ENCODE data around the gene NAIP. TPM values are rescaled to one million over a fixed set of nuclear protein-coding genes. Genes with fewer than 3 reads are reported as not detected.
"Not testable (repeated sequence)": the region's sequence is repeated elsewhere in the genome, so short reads cannot be mapped to it uniquely, and the experiment has no call there.

The NAIP gene, protein sequence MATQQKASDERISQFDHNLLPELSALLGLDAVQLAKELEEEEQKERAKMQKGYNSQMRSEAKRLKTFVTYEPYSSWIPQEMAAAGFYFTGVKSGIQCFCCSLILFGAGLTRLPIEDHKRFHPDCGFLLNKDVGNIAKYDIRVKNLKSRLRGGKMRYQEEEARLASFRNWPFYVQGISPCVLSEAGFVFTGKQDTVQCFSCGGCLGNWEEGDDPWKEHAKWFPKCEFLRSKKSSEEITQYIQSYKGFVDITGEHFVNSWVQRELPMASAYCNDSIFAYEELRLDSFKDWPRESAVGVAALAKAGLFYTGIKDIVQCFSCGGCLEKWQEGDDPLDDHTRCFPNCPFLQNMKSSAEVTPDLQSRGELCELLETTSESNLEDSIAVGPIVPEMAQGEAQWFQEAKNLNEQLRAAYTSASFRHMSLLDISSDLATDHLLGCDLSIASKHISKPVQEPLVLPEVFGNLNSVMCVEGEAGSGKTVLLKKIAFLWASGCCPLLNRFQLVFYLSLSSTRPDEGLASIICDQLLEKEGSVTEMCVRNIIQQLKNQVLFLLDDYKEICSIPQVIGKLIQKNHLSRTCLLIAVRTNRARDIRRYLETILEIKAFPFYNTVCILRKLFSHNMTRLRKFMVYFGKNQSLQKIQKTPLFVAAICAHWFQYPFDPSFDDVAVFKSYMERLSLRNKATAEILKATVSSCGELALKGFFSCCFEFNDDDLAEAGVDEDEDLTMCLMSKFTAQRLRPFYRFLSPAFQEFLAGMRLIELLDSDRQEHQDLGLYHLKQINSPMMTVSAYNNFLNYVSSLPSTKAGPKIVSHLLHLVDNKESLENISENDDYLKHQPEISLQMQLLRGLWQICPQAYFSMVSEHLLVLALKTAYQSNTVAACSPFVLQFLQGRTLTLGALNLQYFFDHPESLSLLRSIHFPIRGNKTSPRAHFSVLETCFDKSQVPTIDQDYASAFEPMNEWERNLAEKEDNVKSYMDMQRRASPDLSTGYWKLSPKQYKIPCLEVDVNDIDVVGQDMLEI (N-terminal part only)
- total RNA-seq (2012; rRNA removed) (1.3 and 1.7 TPM in 2 replicates), polyA plus RNA-seq (2012; rRNA removed) (1.3 and 2.2 TPM in 2 replicates), Bru-seq, nascent RNA (percentile 31 among the genes with signal in this experiment), BruChase-seq, experiment 1, labeled RNA remaining after a 6-hour chase (percentile 43 among the genes with signal in this experiment), BruChase-seq, experiment 2, labeled RNA remaining after a 2-hour chase (percentile 39 among the genes with signal in this experiment)
- polyA plus RNA-seq (2012; cell fraction: cytosol; rRNA removed), result 0.34 and 0.35 TPM in 2 replicates
- polyA plus RNA-seq (2012; cell fraction: nucleus; rRNA removed; ENCODE audit: low replicate concordance), result 2.2 and 10.1 TPM in 2 replicates
- long read RNA-seq, partial matches to known transcripts, result 0 of 4 reads
- long read RNA-seq, other reads (novel, unspliced or antisense), result 4 of 4 reads

DNA sequence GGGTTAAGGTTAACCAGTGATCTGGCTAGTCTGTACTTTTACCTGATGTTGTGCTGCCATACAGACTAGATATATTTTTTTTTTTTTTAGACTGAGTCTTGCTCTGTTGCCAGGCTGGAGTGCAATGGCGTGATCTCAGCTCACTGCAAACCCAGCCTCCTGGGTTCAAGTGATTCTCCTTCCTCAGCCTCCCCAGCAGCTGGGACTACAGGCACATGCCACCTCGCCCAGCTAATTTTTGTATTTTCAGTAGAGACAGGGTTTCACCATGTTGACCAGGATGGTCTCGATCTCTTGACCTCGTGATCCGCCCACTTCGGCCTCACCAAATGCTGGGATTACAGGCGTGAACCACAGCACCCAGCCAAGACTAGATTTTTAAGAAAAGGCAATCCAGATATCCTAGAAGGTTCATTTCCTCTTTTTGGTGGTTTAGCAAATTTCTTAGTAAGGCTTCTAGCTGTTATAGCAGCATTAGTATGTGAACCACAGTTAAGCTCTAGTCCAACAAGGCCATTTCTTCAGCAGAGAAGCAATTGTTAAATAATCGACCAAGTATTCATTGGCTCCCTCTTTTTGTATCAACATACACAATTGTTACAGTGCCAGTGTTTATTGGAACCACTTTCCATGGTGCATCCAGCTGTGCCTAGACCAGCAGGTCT, at the start of gene NAIP:
Gene NAIP (minus strand): TSS at position 51 of the 665 bp plus-strand sequence. CDS start 12,424 bp downstream, outside the sequence.
- no CpG with 5 or more reads among the region's 8 CpGs for WGBS, 2 experiments (ENCODE audit: extremely low coverage in 2 of 2, insufficient read length in 1 of 2)
- in situ Hi-C loops (cut with MboI; ENCODE audit: low sequenced_read_pairs); BruUV-seq (replicated peaks): not testable (repeated sequence)

DNA sequence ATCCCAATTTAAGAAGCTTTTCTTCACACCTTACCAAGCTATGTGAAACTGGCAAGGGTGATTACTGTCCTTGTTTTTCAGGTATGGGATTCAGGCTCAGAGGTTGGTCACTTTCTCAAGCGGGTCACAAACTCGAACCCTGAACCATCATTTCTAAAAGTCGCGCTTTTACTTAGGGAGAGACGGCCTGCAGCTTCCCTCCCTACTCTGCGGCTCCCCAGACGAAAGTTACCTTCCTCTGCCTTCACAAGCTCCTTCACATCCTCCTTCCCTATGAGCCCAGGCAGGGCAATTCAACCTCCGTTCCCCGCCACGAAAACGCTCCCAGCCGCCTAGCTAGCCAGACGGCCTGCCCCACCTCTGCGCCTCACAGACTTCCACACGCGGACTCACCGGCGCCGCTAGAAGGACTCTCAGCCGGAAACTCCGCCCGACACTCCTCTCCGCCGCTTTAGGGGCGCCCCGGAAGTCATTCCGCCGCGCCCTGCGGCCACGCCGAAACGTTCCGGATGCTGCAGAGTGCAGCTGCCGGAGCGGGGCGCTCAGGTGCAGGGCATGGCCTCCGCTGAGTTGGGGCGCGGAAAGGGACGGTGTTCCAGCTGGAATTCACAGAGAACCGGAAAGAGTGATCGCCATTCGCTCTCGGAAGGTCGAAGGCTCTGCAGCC, 42.3 kb upstream of the NAIP start, which contains the start of gene GTF2H2:
Gene GTF2H2 (minus strand): TSS at position 415 of the 667 bp plus-strand sequence. CDS start 4,913 bp downstream, outside the sequence.
- DNase-seq; H3K4ac ChIP-seq (ENCODE audit: low read depth, low read length); H3K36me3 ChIP-seq (ENCODE audit: control insufficient read depth, insufficient read depth, low read length); H2BK20ac ChIP-seq (ENCODE audit: low read depth, low read length); H4K5ac ChIP-seq (ENCODE audit: low read depth, low read length); CTCF ChIA-PET; H2AK5ac ChIP-seq (ENCODE audit: low read depth, low read length); H3K9ac ChIP-seq (ENCODE audit: low read depth, low read length); H3K79me1 ChIP-seq (ENCODE audit: low read depth in 1 of 2, low read length in 2 of 2); H2AFZ ChIP-seq (replicated peaks; ENCODE audit: low read length, poor library complexity); H3K56ac ChIP-seq (ENCODE audit: extremely low read depth, insufficient read depth, low read length); H4K8ac ChIP-seq (ENCODE audit: low read depth in 2 of 2, low read length in 2 of 2); H3K27ac ChIP-seq (ENCODE audit: insufficient read depth, low read length); H3K9me3 ChIP-seq (ENCODE audit: control insufficient read depth, insufficient read depth, low read length); H3K4me3 ChIP-seq (ENCODE audit: insufficient read depth, low read depth, low read length); H3K18ac ChIP-seq (ENCODE audit: low read depth, low read length); H3K27me3 ChIP-seq (ENCODE audit: control insufficient read depth, insufficient read depth, low read length); H3K14ac ChIP-seq (replicated peaks; ENCODE audit: low read depth, low read length); in situ Hi-C loops (cut with MboI; ENCODE audit: low sequenced_read_pairs); H2AK9ac ChIP-seq (replicated peaks; ENCODE audit: low read depth, low read length, poor library complexity); POLR2A ChIA-PET (ENCODE audit: unreplicated experiment); H3K9me1 ChIP-seq (ENCODE audit: insufficient read depth, low read length); H4K20me1 ChIP-seq (ENCODE audit: insufficient read depth, low read length); dilution Hi-C loops (cut with HindIII; ENCODE audit: low sequenced_read_pairs, unreplicated experiment); H3K4me1 ChIP-seq (ENCODE audit: control insufficient read depth, insufficient read depth, low read length); H2BK120ac ChIP-seq (ENCODE audit: low read depth, low read length); H4K91ac ChIP-seq (ENCODE audit: insufficient read depth, low read depth, low read length); intact Hi-C loops (cut with micrococcal nuclease); H2BK5ac ChIP-seq (ENCODE audit: low read depth, low read length, poor library complexity, severe bottlenecking); H2BK15ac ChIP-seq (ENCODE audit: low read depth, low read length); BruUV-seq (replicated peaks); H3K4me2 ChIP-seq (ENCODE audit: low read depth, low read length); H3K23ac ChIP-seq (ENCODE audit: low read depth, low read length): not testable (repeated sequence)
- peak; percentile 98 for ATAC-seq (ENCODE audit: low read depth)
- no CpG with 5 or more reads among the region's 46 CpGs for WGBS, 2 experiments (ENCODE audit: extremely low coverage in 2 of 2, insufficient read length in 1 of 2)

More for the DNA sequence above, at the start of gene NAIP:
- CTCF ChIA-PET; POLR2A ChIA-PET (ENCODE audit: unreplicated experiment); H2BK20ac ChIP-seq (ENCODE audit: low read depth, low read length); H3K4me3 ChIP-seq (ENCODE audit: insufficient read depth, low read depth, low read length); H4K91ac ChIP-seq (ENCODE audit: insufficient read depth, low read depth, low read length); H3K4me1 ChIP-seq (ENCODE audit: control insufficient read depth, insufficient read depth, low read length); H3K56ac ChIP-seq (ENCODE audit: extremely low read depth, insufficient read depth, low read length); H3K18ac ChIP-seq (ENCODE audit: low read depth, low read length); H2AFZ ChIP-seq (replicated peaks; ENCODE audit: low read length, poor library complexity); H3K23ac ChIP-seq (ENCODE audit: low read depth, low read length); H3K27me3 ChIP-seq (ENCODE audit: control insufficient read depth, insufficient read depth, low read length); H3K4ac ChIP-seq (ENCODE audit: low read depth, low read length); H3K79me1 ChIP-seq (ENCODE audit: low read depth in 1 of 2, low read length in 2 of 2); DNase-seq; H3K9ac ChIP-seq (ENCODE audit: low read depth, low read length); H3K4me2 ChIP-seq (ENCODE audit: low read depth, low read length); ATAC-seq (ENCODE audit: low read depth); H2AK9ac ChIP-seq (replicated peaks; ENCODE audit: low read depth, low read length, poor library complexity); H2BK120ac ChIP-seq (ENCODE audit: low read depth, low read length); H4K5ac ChIP-seq (ENCODE audit: low read depth, low read length); intact Hi-C loops (cut with micrococcal nuclease); H3K36me3 ChIP-seq (ENCODE audit: control insufficient read depth, insufficient read depth, low read length); H4K8ac ChIP-seq (ENCODE audit: low read depth in 2 of 2, low read length in 2 of 2); H3K27ac ChIP-seq (ENCODE audit: insufficient read depth, low read length); H3K9me1 ChIP-seq (ENCODE audit: insufficient read depth, low read length); H3K14ac ChIP-seq (replicated peaks; ENCODE audit: low read depth, low read length); H2BK5ac ChIP-seq (ENCODE audit: low read depth, low read length, poor library complexity, severe bottlenecking); dilution Hi-C loops (cut with HindIII; ENCODE audit: low sequenced_read_pairs, unreplicated experiment); H4K20me1 ChIP-seq (ENCODE audit: insufficient read depth, low read length); H3K9me3 ChIP-seq (ENCODE audit: control insufficient read depth, insufficient read depth, low read length); H2BK15ac ChIP-seq (ENCODE audit: low read depth, low read length); H2AK5ac ChIP-seq (ENCODE audit: low read depth, low read length): not testable (repeated sequence)

All from IMR-90 (cell line).